HG03432 (cell line): ENCODE results near the gene RIN1.
A peak's percentile ranks its signal among the peaks of the same experiment; 100 is the strongest.

Source experiments
- ATAC-seq: cut with Tn5 transposase; IDR thresholded peaks from one replicate; pipeline ENCODE4 v1.9.1; 2021; ENCODE audit warnings: mild to moderate bottlenecking, moderate library complexity; ENCODE audit not compliant: unreplicated experiment

The RIN1 gene

DNA sequence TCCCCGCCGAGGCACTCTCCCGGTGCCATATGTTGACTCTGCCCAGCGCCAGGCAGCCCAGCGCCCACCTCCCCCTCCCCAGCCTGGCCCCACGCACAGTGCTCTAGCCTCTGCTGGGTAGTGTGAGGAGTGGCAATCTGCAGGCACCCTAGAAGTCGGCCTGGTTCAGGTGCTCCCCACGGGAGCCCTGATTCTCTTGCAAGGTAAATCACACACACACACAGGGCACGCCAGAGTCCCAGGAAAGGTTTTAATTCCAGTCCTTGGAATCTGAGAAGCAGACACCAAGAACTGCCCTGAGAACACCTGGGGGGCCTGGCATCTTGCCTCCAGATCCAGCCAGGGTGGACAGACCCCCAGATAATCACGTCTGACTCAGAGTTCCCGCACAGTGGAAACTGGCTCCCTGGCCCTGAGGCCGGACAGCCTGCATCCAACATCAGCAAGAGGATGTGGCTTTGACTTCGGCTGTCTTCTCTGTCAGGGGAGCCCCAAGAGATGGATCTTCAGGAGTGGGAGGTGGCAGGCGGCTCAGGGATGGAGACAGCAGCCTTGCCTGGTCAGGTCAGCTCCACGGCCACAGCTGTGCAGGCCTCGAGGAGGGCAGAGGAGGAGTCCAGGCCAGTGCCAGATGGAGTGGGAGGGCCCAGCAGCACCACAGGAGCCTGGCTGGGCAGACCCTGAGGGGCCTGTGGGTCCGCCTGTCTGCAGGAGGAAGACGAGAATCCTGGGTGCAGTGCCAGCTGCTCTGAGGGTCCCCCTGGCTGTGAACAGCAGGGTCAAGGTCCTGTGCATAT, 1.1 kb upstream of the RIN1 start:
- no peak for ATAC-seq

GRCh38 chr11:66335531-66336233, 552 bp downstream of the RIN1 start:
- no peak for ATAC-seq

GRCh38 chr11:66334605-66335442, 1.4 kb downstream of the RIN1 start:
- no peak for ATAC-seq

- no peak for ATAC-seq
Measured at GRCh38 chr11:66333896-66334604, 2.2 kb downstream of the RIN1 start.

DNA sequence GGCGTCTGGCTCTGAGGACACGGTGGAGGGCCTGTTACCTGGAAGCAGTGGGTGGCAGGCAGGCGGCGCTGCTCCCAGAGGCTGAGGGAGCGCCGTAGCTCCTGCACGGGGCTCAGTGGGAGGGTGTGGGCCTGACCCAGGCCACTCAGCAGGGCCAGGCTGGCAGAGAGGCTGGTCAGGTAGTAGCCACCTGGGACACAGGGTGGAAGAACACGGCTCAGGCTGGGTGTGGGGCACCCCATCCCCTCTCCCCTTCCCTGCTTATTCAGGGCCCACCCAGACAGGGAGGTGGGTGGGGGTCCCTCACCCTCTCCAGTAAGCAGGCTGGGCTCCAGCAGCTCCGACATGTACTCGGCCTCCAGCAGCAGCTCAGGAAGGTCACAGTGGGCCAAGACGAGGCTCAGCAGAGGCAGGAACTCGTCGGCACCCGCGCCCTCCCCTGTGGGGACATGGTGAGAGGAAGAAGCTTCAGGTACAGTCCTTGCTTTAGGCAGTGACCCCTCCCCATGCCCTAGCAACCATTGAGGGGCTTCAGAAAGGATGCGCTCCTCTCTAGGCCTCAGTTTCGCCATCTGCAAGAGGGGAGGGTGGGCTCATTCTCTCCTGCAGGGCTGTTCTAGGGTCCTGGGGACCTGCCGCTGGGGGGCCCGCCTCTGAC, 2.9 kb downstream of the RIN1 start:
- ATAC-seq, result no peak

GRCh38 chr11:66332371-66333219, 3.6 kb downstream of the RIN1 start:
- ATAC-seq, result no peak

DNA sequence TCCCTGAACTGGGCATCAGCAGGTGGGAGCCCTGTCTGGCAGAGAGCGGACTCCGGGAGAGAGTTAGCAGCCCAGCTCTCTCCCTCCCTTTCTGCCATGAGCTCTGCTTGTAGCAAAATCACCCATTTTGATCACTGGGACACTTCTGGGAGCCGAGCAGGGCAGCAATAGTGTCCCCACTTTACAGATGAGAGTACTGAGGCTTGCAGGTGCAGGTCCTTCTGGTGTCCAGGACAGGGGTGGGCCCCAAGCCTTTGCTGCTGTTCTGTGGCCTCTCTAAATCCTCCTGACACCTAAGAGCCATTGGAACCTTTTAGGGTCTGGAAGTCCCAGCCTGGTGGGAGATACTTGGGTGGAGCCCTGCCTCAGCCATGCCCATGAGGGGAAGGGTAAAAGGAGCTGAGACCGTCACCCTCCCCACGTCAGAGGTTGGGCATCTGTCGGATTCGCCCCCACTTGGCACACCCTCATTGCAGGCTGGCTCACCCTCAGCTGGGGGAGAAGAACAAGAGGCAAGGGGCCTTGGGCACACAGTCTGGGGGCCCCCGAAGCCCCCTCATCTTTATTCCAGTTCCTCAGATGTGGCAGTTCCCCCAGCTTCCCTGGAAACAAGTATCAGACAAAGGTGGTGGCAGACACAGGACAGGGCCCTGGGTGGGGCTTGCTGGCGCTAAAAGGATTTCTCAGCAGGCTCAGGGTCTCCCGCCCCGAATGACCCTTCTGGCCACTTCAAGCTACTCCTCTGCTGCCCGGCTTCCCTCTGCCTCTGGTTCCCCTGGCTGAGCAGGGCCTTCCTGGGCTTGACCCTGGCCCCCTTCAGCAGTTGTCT, 4.5 kb downstream of the RIN1 start:
- ATAC-seq, result no peak

DNA sequence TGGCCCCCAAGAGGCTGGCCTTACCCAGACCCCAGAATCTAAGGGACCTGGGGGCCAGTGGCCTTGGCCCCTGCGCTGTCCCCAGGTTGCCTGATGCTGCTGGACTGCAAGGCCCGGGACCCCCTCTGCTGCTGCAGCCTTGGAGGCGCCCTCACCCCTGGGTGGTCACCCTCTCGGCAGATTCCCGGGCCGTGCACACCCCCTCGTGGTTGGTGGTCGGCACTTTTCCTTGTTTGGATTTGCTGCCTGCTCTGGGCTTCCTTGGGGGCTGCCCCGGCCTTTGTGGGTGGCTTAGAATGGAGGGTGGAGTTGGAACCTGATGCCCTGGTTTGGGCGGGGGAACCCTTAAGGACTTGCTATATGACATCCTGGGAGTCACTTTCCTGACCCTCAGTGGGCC, 5.3 kb downstream of the RIN1 start:
- no peak for ATAC-seq

- ATAC-seq, result no peak
Measured at GRCh38 chr11:66329165-66329673, 7.0 kb downstream of the RIN1 start.

- ATAC-seq, result peak; percentile 70
Measured at GRCh38 chr11:66328302-66329144, 7.7 kb downstream of the RIN1 start.

DNA sequence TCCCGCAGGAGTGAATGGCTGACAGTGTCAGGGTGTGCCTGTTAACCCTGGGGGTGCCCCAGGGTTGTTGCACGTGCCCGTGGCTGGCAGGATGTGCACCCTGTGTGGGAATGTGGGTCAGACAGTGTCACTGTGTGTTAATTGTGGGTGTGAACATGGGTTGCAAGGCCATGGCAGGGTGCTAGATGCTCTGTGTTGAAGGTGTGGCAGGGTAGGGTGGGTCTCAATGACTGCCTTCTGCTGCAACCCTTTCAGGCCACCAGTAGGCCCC, 8.3 kb downstream of the RIN1 start:
- no peak for ATAC-seq

GRCh38 chr11:66327171-66328030, 8.8 kb downstream of the RIN1 start:
- no peak for ATAC-seq

- no peak for ATAC-seq
Measured at GRCh38 chr11:66326261-66327111, 9.7 kb downstream of the RIN1 start.

DNA sequence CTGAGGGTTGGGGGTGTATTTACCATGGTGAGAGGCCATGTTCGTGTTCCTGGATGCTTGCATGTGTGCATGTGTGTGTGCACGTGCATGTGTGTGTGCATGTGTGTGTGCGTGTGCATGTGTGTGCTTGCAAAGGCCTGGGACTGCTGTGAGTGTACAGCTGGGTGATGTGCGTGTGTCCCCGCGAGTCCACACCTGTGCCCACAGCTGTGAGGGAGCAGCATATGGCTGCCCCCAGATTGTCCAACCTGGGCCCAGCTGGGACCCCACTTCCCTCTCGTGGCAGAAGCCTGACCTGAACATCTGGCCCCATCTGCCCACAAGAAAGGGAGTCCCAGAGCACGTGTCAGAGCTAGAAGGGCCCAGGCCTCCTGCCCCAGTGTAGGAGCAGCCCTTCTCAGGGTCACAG, 11.0 kb downstream of the RIN1 start:
- no peak for ATAC-seq

- no peak for ATAC-seq
Measured at GRCh38 chr11:66324664-66325063, 11.6 kb downstream of the RIN1 start.

DNA sequence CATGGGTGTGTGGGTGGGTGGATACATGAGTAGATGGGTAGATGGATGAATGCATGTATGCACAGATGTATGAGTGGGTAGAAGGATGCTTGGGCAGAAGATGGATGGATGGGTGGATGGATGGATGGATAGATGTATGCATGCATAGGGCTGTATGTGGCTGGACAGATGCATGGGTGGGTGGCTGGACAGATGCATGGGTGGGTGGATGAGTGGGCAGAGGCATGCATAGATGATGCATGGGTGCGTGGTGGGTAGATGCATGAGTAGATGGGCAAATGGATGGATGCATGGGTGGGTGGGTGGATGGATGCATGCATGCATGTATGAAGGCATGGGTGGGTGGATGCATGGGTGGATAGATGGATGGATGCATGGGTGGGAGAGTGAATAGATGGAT, 12.6 kb downstream of the RIN1 start:
- ATAC-seq, result no peak
